Breast epithelium (tissue), 3 donors: ENCODE data around the gene CEP131.

ENCODE experiments used
- CTCF ChIP-seq, 3 donors: fragments of 450-650 bp; IDR thresholded peaks; one replicate each; pipeline ENCODE4 v1.5.1; 2016 to 2017; ENCODE audit warnings: antibody characterized with exemption in 3 of 3, mild to moderate bottlenecking in 3 of 3, moderate library complexity in 3 of 3
- POLR2AphosphoS5 ChIP-seq, 3 donors: sonication (generic); formaldehyde crosslinking; IDR thresholded peaks; one replicate each; pipeline ENCODE4 v1.6.1; 2017; ENCODE audit warnings: antibody characterized with exemption in 3 of 3

- TF ChIP-seq POLR2AphosphoS5 (IDR thresholded peaks at IDR 0.05) (no peak), CTCF (IDR thresholded peaks at IDR 0.05) (no peak)
These were observed 38.3 kb upstream of the CEP131 start for GRCh38 chr17:81261096-81261495.
